CD14-positive monocyte (primary cell): ENCODE results near the gene ZBP1. TPM values are rescaled to one million over a fixed set of nuclear protein-coding genes. Genes with fewer than 3 reads are reported as not detected.

ENCODE experiments used
- DNase-seq, 3 donors: peaks; one replicate each; pipeline ENCODE4 v3.0.0-alpha.2; 2011 to 2022
- H2AFZ ChIP-seq: 2 replicates; pipeline ENCODE4 v1.6.0; 2012; ENCODE audit warnings: mild to moderate bottlenecking, low read depth, low read length, inconsistent platforms; ENCODE audit not compliant: insufficient read depth, poor library complexity, severe bottlenecking
- H3K27ac ChIP-seq, 2 donors: 1 replicate in 1 of 2; 2 replicates in 1 of 2; pipeline ENCODE4 v1.5.1; 2012 to 2013; ENCODE audit warnings: low read length in 2 of 2, control low read depth in 1 of 2, inconsistent platforms in 1 of 2, low read depth in 1 of 2, mild to moderate bottlenecking in 1 of 2
- H3K27me3 ChIP-seq, 2 donors: one replicate each; pipeline versions ENCODE4 v1.6.0 to v1.6.1; 2011 to 2013; ENCODE audit warnings: low read length in 2 of 2; ENCODE audit not compliant: control insufficient read depth in 2 of 2, insufficient read depth in 2 of 2
- H3K36me3 ChIP-seq, 2 donors: replicated peaks in 1 of 2; 1 replicate in 1 of 2; 2 replicates in 1 of 2; pipeline versions ENCODE4 v1.5.1 to v1.6.1; 2012 to 2013; ENCODE audit warnings: low read length in 2 of 2, control low read depth in 1 of 2, inconsistent platforms in 1 of 2, mild to moderate bottlenecking in 1 of 2; ENCODE audit not compliant: insufficient read depth in 2 of 2, control insufficient read depth in 1 of 2
- H3K4me1 ChIP-seq, 2 donors: 1 replicate in 1 of 2; 2 replicates in 1 of 2; pipeline versions ENCODE4 v1.5.1 to v1.6.1; 2012 to 2013; ENCODE audit warnings: low read length in 2 of 2, control low read depth in 1 of 2, inconsistent platforms in 1 of 2, mild to moderate bottlenecking in 1 of 2, moderate library complexity in 1 of 2; ENCODE audit not compliant: insufficient read depth in 2 of 2, control insufficient read depth in 1 of 2
- H3K4me2 ChIP-seq: replicated peaks from 2 replicates; pipeline ENCODE3; 2012; ENCODE audit warnings: low read length, moderate library complexity, mild to moderate bottlenecking; ENCODE audit not compliant: poor library complexity, severe bottlenecking; ENCODE audit errors: extremely low read depth
- H3K4me3 ChIP-seq, 3 experiments: fragments of 200-600 bp in 1 of 3; sonication (generic) in 1 of 3; replicated peaks in 1 of 3; 1 replicate in 2 of 3; 2 replicates in 1 of 3; pipeline ENCODE4 v1.5.1; 2011 to 2013; ENCODE audit warnings: low read length in 3 of 3, mild to moderate bottlenecking in 3 of 3, control low read depth in 2 of 3, low read depth in 2 of 3, inconsistent platforms in 1 of 3, moderate library complexity in 1 of 3
- H3K79me2 ChIP-seq: 2 replicates; pipeline ENCODE4 v1.6.0; 2012; ENCODE audit warnings: mild to moderate bottlenecking, control low read depth, inconsistent platforms, low read length, moderate library complexity; ENCODE audit not compliant: insufficient read depth
- H3K9ac ChIP-seq: 2 replicates; pipeline ENCODE4 v1.6.0; 2017; ENCODE audit warnings: low read length, mild to moderate bottlenecking; ENCODE audit not compliant: insufficient read depth, poor library complexity, severe bottlenecking
- H3K9me3 ChIP-seq, 2 donors: replicated peaks in 1 of 2; 1 replicate in 1 of 2; 2 replicates in 1 of 2; pipeline versions ENCODE4 v1.5.1 to v1.6.1; 2012 to 2013; ENCODE audit warnings: low read length in 2 of 2, control low read depth in 1 of 2; ENCODE audit not compliant: control insufficient read depth in 1 of 2, insufficient read depth in 1 of 2
- H4K20me1 ChIP-seq: 2 replicates; pipeline ENCODE4 v1.6.0; 2012; ENCODE audit warnings: mild to moderate bottlenecking, low read length, control low read depth, moderate library complexity; ENCODE audit not compliant: insufficient read depth
- H3K27ac Mint-ChIP-seq, 7 donors: one replicate each; pipeline ENCODE4 v1.8.0; 2020; ENCODE audit warnings: mild to moderate bottlenecking in 7 of 7, mixed read lengths in 7 of 7, moderate library complexity in 6 of 7, inconsistent platforms in 2 of 7
- H3K27me3 Mint-ChIP-seq, 3 donors: one replicate each; pipeline ENCODE4 v1.8.0; 2021 to 2022; ENCODE audit warnings: low read depth in 3 of 3, mild to moderate bottlenecking in 3 of 3, mixed read lengths in 3 of 3, moderate library complexity in 3 of 3, inconsistent platforms in 1 of 3
- H3K36me3 Mint-ChIP-seq, 2 donors: one replicate each; pipeline ENCODE4 v1.8.0; 2020; ENCODE audit warnings: mixed read lengths in 2 of 2, inconsistent platforms in 1 of 2, mild to moderate bottlenecking in 1 of 2
- H3K4me1 Mint-ChIP-seq: one replicate; pipeline ENCODE4 v1.8.0; 2020; ENCODE audit warnings: mild to moderate bottlenecking, mixed read lengths
- H3K4me3 Mint-ChIP-seq, 2 donors: one replicate each; pipeline ENCODE4 v1.8.0; 2020; ENCODE audit warnings: mild to moderate bottlenecking in 2 of 2, mixed read lengths in 2 of 2, moderate library complexity in 1 of 2
- H3K9me3 Mint-ChIP-seq, 7 donors: one replicate each; pipeline ENCODE4 v1.8.0; 2020 to 2022; ENCODE audit warnings: mixed read lengths in 7 of 7, mild to moderate bottlenecking in 6 of 7, moderate library complexity in 6 of 7, inconsistent platforms in 2 of 7
- CTCF ChIP-seq: fragments of 200-600 bp; IDR thresholded peaks from one replicate; pipeline ENCODE4 v1.8.0; 2022; ENCODE audit warnings: antibody characterized with exemption, mild to moderate bottlenecking
- WGBS: methylation state at CpG from one replicate; pipeline ENCODE4 v1.1.5; 2013; ENCODE audit warnings: missing lambda C conversion rate; ENCODE audit not compliant: insufficient coverage; 5-methylcytosine and 5-hydroxymethylcytosine counted together
- intact Hi-C, 2 donors: fragments of 100-400 bp; cut with micrococcal nuclease; formaldehyde crosslinking; loops; one replicate each; pipeline versions ENCODE4 v1.15.0 to v1.15.1; 2023
- polyA plus RNA-seq, 3 donors: library from polyadenylated mRNA; depleted of rRNA in 1 of 3; unstranded in 2 of 3; stranded (reverse) in 1 of 3; fragments of 300-500 nt in 2 of 3; fragments of >200 nt in 1 of 3; fragmentation: Illumina TruSeq in 2 of 3; gene quantifications; 1 replicate in 2 of 3; 2 replicates in 1 of 3; pipeline ENCODE4 v1.2.3, GENCODE V29; 2012 to 2021

ZBP1 gene
- polyA plus RNA-seq, 3 donors, result 2.8 to 25.9 (median 3.0) TPM

GRCh38 chr20:57587278-57587988, 32.8 kb downstream of the ZBP1 start:
- Histone ChIP-seq H3K9ac (no peak overlapping the region), H3K27ac (no peak overlapping the region), H3K4me1 (peaks cover 7 to 9% of the 10 kb centered on the region in 2 donors), H3K79me2 (no peaks in the 10 kb centered on the region), H3K36me3 (no peaks in the 10 kb centered on the region), H3K9me3 (peaks cover 0 to 16% of the 10 kb centered on the region in 2 donors), H4K20me1 (no peaks in the 10 kb centered on the region), H3K4me2 (no peak overlapping the region), H2AFZ (no peak overlapping the region), H3K4me3 (no peak overlapping the region), H3K27me3 (peaks cover 0 to 25% of the 10 kb centered on the region in 2 donors)
- peaks cover 11% of the 10 kb centered on the region for H3K4me1 Mint-ChIP-seq
- 95% methylated on average over 4 of the region's 4 CpGs for whole genome bisulfite sequencing
- H3K27ac Mint-ChIP-seq, result no peak overlapping the region
- intact Hi-C loops, result no loop called here
- peaks cover 2 to 19% (median 13%) of the 10 kb centered on the region in 7 donors for H3K9me3 Mint-ChIP-seq
- H3K27me3 Mint-ChIP-seq, result peaks cover 23 to 52% (median 27%) of the 10 kb centered on the region in 3 donors
- H3K4me3 Mint-ChIP-seq, result peak overlapping the region in 1 of 2 donors; percentile 29
- no peaks in the 10 kb centered on the region for H3K36me3 Mint-ChIP-seq
- TF ChIP-seq CTCF, result no peak
- no peak for DNase-seq

- H3K36me3 ChIP-seq, result no peaks in the 10 kb centered on the region
- no peak overlapping the region for H3K4me2 ChIP-seq
- H3K9me3 Mint-ChIP-seq, result peaks cover 2 to 19% (median 13%) of the 10 kb centered on the region in 7 donors
- peaks cover 13 to 15% of the 10 kb centered on the region in 2 donors for H3K4me1 ChIP-seq
- TF ChIP-seq CTCF, result no peak
- H3K27me3 ChIP-seq, result peaks cover 0 to 25% of the 10 kb centered on the region in 2 donors
- WGBS, result 97% methylated on average over 7 of the region's 10 CpGs
- H4K20me1 ChIP-seq, result no peaks in the 10 kb centered on the region
- peaks cover 16% of the 10 kb centered on the region for H3K4me1 Mint-ChIP-seq
- H3K79me2 ChIP-seq, result no peaks in the 10 kb centered on the region
- H3K27ac ChIP-seq, result no peak overlapping the region
- H3K4me3 Mint-ChIP-seq, result peak overlapping the region in 1 of 2 donors; percentile 29
- H3K9ac ChIP-seq, result no peak overlapping the region
- peaks cover 0 to 16% of the 10 kb centered on the region in 2 donors for H3K9me3 ChIP-seq
- H3K4me3 ChIP-seq, result no peak overlapping the region
- no peak for DNase-seq
- H3K36me3 Mint-ChIP-seq, result no peaks in the 10 kb centered on the region
- H3K27ac Mint-ChIP-seq, result no peak overlapping the region
- no peak overlapping the region for H2AFZ ChIP-seq
- intact Hi-C loops, result no loop called here
- peaks cover 22 to 51% (median 30%) of the 10 kb centered on the region in 3 donors for H3K27me3 Mint-ChIP-seq
Measured at GRCh38 chr20:57586943-57587277, 33.3 kb downstream of the ZBP1 start.
